ENCODE measurements around the gene FADS6. TPM values are rescaled to one million over a fixed set of nuclear protein-coding genes. Genes with fewer than 3 reads are reported as not detected.

Gene FADS6
- total and polyA plus RNA-seq, 7 donors = 0.06 to 1.8 (median 1.6) TPM; not detected in 4

DNA sequence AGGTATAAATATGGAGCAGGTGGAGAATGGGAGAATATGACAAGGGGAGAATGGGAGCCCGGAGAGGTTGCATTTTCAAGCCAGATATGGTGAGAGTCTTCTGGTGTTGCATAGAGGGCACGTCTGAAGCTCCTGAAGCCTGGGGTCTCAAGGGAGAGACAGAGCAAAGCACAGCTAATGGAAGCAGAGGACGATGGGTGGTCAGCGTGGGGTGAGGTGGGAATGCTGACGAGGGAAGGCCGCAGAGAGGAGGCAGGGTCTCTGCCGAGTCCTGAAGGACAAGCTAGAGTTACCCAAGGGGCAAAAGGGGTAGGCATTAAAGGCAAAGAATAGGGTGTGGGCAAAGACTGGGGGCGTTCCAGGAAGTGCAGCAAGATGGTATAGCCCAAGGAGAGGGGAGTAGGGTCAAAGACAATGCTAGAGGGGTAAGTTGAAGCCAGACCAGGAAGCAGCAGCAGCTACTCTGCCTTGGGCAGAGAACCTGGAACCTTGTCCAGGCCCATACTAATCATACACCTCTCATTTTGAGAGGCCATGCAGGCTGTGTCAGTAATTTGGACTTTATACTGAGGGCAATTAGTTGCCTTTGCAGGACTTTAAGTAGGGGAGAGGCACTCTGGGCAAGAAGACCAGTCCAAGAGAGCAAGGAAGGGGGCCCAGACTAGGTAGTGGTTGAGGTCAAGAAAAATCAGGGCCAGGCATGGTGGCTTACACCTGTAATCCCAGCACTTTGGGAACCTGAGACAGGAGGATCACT lies 44.9 kb upstream of the FADS6 start:
- no peak for DNase-seq
- intact Hi-C loops (cut with DNase I) = no loop called here
- peaks cover 24 to 75% (median 50%) of the 10 kb centered on the region in 3 donors for H3K27me3 ChIP-seq
- no peak overlapping the region for H3K27ac ChIP-seq
- H3K36me3 ChIP-seq = no peaks in the 10 kb centered on the region
- H3K4me1 ChIP-seq = peaks cover 0 to 13% (median 8%) of the 10 kb centered on the region in 4 donors
- no peaks in the 10 kb centered on the region for H3K9me3 ChIP-seq
- TF ChIP-seq POLR2AphosphoS5 (IDR thresholded peaks at IDR 0.05) (no peak), POLR2A (IDR thresholded peaks at IDR 0.05) (no peak), EP300 (IDR thresholded peaks at IDR 0.05) (no peak)
- TF ChIP-seq, protein P1, sequence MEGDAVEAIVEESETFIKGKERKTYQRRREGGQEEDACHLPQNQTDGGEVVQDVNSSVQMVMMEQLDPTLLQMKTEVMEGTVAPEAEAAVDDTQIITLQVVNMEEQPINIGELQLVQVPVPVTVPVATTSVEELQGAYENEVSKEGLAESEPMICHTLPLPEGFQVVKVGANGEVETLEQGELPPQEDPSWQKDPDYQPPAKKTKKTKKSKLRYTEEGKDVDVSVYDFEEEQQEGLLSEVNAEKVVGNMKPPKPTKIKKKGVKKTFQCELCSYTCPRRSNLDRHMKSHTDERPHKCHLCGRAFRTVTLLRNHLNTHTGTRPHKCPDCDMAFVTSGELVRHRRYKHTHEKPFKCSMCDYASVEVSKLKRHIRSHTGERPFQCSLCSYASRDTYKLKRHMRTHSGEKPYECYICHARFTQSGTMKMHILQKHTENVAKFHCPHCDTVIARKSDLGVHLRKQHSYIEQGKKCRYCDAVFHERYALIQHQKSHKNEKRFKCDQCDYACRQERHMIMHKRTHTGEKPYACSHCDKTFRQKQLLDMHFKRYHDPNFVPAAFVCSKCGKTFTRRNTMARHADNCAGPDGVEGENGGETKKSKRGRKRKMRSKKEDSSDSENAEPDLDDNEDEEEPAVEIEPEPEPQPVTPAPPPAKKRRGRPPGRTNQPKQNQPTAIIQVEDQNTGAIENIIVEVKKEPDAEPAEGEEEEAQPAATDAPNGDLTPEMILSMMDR (IDR thresholded peaks at IDR 0.05) = no peak
- no peak overlapping the region for H3K4me3 ChIP-seq
- WGBS, 2 donors = 72 to 75% methylated on average over 8 of the region's 8 CpGs

DNA sequence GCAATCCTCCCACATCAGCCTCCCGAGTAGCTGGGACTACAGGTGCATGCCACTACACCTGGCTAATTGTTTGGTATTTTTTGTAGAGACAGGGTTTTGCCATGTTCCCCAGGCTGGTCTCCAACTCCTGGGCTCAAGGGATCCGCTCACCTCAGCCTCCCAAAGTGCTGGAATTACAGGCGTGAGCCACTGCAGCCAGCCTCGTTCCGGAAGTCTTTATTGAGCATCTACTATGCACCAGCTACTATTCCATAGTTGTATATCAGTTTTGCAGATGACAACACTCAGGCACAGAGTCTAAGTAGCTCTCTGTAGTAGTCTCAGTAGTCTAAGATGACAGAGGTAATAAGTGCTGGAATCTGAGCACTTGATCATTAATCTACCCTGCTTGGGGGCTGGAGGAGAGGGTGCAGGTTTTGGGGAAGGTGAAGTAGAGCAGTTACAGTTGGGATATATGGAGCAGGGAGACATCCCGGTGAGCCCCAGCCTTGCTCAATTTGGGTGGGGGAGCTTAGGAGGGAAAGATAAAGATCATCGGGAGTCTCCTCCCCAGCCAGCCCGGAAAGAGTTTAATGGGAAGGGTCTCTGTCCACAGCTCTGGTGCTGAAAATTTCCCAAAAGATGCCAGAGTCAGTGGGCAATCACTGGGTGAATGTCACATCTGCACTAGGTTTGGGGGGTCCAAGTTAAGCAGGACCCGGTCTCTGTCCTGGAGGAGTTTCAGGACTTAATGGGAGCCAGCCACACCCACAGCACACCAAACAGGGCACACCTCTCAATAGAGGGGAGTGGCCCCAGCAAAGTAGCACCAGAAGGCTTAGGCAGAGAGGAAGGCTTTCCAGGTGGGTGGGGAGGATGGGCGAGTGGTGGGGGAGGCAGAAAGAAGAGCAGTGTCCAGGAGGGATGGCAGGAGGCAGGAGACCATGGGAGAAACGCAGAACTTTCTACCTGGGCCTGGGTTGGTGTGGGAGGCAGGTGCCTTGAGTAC lies 43.9 kb upstream of the FADS6 start:
- DNase-seq = no peak
- intact Hi-C loops (cut with DNase I) = no loop called here
- no peak for TF ChIP-seq POLR2AphosphoS5 (IDR thresholded peaks at IDR 0.05)
- TF ChIP-seq, protein P1 (IDR thresholded peaks at IDR 0.05) = no peak
- Histone ChIP-seq H3K4me3 (no peak overlapping the region), H3K9me3 (no peaks in the 10 kb centered on the region), H3K27me3 (peaks cover 24 to 82% (median 52%) of the 10 kb centered on the region in 3 donors), H3K27ac (no peak overlapping the region), H3K4me1 (peaks cover 0 to 13% (median 8%) of the 10 kb centered on the region in 4 donors), H3K36me3 (no peaks in the 10 kb centered on the region)
- 45 to 51% methylated on average over 11 of the region's 11 CpGs for WGBS, 2 donors

DNA sequence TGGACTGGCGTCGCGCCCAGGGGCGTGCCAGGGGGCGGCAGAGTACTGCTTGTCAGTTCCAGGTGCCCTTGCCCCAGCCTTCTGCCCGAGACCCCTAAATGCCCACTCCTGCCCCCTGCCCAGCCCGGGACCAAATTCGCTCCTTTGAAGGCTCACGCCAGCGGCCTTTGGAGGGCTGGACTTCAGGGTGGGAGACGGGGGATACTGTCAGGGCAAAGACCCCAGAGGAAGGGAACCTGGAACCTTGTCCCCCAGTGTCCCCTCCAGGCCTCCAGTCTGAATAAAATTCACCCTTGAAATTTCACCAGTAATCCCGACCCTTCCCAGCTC lies 43.0 kb upstream of the FADS6 start:
- H3K27me3 ChIP-seq = peaks cover 24 to 80% (median 43%) of the 10 kb centered on the region in 3 donors
- TF ChIP-seq POLR2A (IDR thresholded peaks at IDR 0.05) (no peak), EP300 (IDR thresholded peaks at IDR 0.05) (no peak), POLR2AphosphoS5 (IDR thresholded peaks at IDR 0.05) (no peak)
- TF ChIP-seq, protein P1 (IDR thresholded peaks at IDR 0.05) = no peak
- 17 to 21% methylated on average over 12 of the region's 12 CpGs for WGBS, 2 donors
- H3K36me3 ChIP-seq = no peaks in the 10 kb centered on the region
- H3K9me3 ChIP-seq = no peaks in the 10 kb centered on the region
- intact Hi-C loops (cut with DNase I) = no loop called here
- no peak overlapping the region for H3K4me3 ChIP-seq
- DNase-seq = no peak
- H3K4me1 ChIP-seq = peaks cover 0 to 13% (median 8%) of the 10 kb centered on the region in 4 donors
- no peak overlapping the region for H3K27ac ChIP-seq

DNA sequence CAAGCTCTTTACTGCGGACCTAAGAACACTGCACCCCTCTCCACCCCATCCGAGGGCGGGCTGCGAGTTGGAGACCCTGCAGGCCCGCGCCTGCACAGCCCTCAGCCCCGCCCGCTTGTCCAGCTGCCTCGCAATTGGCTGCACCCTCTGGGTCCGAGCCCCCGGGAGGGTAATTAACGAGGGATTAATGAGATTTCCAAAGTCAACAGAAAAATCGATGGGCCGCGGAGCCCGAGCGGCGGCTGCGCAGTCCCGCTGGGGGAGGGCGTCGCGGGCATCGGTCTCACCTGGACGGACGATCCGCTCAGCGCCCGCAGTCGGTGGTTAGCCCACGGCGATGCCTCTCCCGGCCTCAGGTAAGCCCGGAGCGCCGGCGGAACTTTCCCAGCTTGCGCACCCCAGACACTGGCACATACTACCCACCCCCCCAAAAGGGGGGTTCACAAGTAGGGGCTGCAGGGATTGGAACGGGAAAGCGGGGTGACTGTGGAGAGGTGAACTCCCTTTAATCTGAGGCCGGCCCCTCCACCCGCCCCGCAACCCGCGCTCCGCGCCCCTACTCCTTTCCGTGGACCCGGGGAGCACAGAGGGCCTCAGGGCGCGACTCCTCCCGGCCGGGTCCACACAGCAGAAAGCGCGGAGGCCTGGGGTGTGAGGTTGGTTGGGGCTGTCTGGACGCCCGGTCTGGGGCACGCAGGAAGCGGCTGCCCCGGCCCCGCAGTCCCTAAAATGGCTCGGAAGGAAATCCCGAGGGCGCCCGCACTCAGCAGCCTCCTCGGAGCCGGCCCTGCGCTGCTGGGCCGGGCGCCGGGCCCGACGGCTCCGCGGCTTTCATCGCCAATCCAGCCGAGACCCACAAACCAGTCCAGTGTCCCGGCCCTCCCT lies 42.4 kb upstream of the FADS6 start, which contains the start of gene OTOP3:
TSS of gene OTOP3 (plus strand) at position 314 of the 885 bp plus-strand sequence. CDS start at position 338, 24 bp downstream.
- TF ChIP-seq, protein P1 (IDR thresholded peaks at IDR 0.05) = no peak
- TF ChIP-seq POLR2AphosphoS5 (IDR thresholded peaks at IDR 0.05) = no peak
- no peak for TF ChIP-seq POLR2A (IDR thresholded peaks at IDR 0.05)
- TF ChIP-seq EP300 (IDR thresholded peaks at IDR 0.05) = no peak
- H3K36me3 ChIP-seq = no peaks in the 10 kb centered on the region
- 3 to 5% methylated on average over 78 of the region's 78 CpGs for WGBS, 2 donors
- H3K9me3 ChIP-seq = no peaks in the 10 kb centered on the region
- no peak within 1 kb of the TSS for H3K4me3 ChIP-seq
- intact Hi-C loops (cut with DNase I) = no loop called here
- DNase-seq = no peak
- H3K27ac ChIP-seq = no peak within 1 kb of the TSS
- peaks cover 0 to 13% (median 8%) of the 10 kb centered on the region in 4 donors for H3K4me1 ChIP-seq
- H3K27me3 ChIP-seq = peaks cover 24 to 79% (median 38%) of the 10 kb centered on the region in 3 donors
